Peyer's patch (tissue), 4 donors: ENCODE results near the gene KCNS1. TPM values are rescaled to one million over a fixed set of nuclear protein-coding genes. Genes with fewer than 3 reads are reported as not detected.

Experiments
- DNase-seq, 3 donors: peaks; one replicate each; pipeline ENCODE4 v3.0.0-alpha.2; 2017 to 2019
- H3K27ac ChIP-seq, 4 donors: fragments of 200-600 bp; sonication (generic); one replicate each; pipeline ENCODE4 v1.5.1; 2016 to 2019
- H3K27me3 ChIP-seq, 2 donors: fragments of 200-600 bp; sonication (generic); one replicate each; pipeline ENCODE4 v1.5.1; 2019
- H3K36me3 ChIP-seq, 3 donors: fragments of 200-600 bp; sonication (generic); one replicate each; pipeline ENCODE4 v1.5.1; 2016 to 2019
- H3K4me1 ChIP-seq, 4 donors: fragments of 200-600 bp; sonication (generic); one replicate each; pipeline ENCODE4 v1.5.1; 2016 to 2019
- H3K4me3 ChIP-seq, 4 donors: fragments of 200-600 bp; sonication (generic); 1 replicate in 3 of 4; 2 replicates in 1 of 4; pipeline ENCODE4 v1.5.1; 2016 to 2019; ENCODE audit warnings: mild to moderate bottlenecking in 1 of 4
- H3K9me3 ChIP-seq, 4 donors: fragments of 200-600 bp; sonication (generic); one replicate each; pipeline ENCODE4 v1.5.1; 2016 to 2019; ENCODE audit warnings: mild to moderate bottlenecking in 1 of 4
- POLR2A ChIP-seq, 2 donors: fragments of 450-650 bp; IDR thresholded peaks; one replicate each; pipeline ENCODE4 v1.5.1; 2017; ENCODE audit warnings: antibody characterized with exemption in 2 of 2, mild to moderate bottlenecking in 2 of 2, moderate library complexity in 2 of 2
- total RNA-seq, 4 donors: library from RNA; depleted of rRNA; stranded (reverse); fragments of >200 nt; gene quantifications; one replicate each; pipeline ENCODE4 v1.1.0, GENCODE V29; 2016
- TF ChIP-seq, protein P1 (sequence below), 6 experiments: fragments of 450-650 bp in 4 of 6; fragments of 200-600 bp in 2 of 6; sonication (generic) in 1 of 6; IDR thresholded peaks; one replicate each; pipeline ENCODE4 v1.5.1; 2017 to 2019; ENCODE audit warnings: antibody characterized with exemption in 6 of 6, mild to moderate bottlenecking in 3 of 6, moderate library complexity in 1 of 6

KCNS1 gene
- total RNA-seq, 4 donors from 2014 or later, result 0.27 TPM; not detected in 3

DNA sequence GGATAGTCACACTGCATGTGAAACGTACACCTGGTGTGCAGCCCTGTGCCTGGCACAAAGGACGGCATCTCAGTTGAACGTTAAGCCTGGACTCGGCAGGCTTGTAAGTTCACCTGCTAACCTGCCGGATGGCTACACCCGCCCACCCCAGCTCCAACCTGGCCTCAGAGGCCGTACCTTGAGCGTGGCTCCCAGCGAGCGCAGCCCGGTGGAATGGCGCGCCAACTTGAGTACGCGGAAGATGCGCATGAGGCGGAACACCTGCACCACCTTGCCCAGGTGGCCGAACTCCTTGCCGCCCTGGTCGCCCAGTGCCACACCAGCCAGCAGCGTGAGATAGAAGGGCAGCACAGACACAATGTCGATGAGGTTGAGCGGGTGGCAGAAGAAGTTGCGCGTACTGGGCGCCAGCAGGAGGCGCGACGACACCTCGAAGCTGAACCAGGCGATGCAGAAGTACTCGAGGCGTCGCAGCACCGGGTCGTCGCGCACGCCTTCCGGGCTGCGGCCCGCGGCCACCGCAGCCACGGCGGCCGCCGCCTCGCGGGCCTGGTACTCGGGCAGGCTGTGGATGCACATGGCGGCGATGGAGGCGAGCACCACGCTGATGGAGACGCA, 3.3 kb downstream of the KCNS1 start:
- Histone ChIP-seq H3K27ac (no peak overlapping the region), H3K9me3 (no peaks in the 10 kb centered on the region), H3K4me1 (peaks cover 0 to 13% (median 6%) of the 10 kb centered on the region in 4 donors), H3K4me3 (peak overlapping the region in 2 of 4 donors; percentile 22 to 25), H3K27me3 (peaks cover 0 to 24% of the 10 kb centered on the region in 2 donors), H3K36me3 (no peaks in the 10 kb centered on the region)
- peak in 1 of 3 donors; percentile 59 for DNase-seq
- TF ChIP-seq, protein P1, sequence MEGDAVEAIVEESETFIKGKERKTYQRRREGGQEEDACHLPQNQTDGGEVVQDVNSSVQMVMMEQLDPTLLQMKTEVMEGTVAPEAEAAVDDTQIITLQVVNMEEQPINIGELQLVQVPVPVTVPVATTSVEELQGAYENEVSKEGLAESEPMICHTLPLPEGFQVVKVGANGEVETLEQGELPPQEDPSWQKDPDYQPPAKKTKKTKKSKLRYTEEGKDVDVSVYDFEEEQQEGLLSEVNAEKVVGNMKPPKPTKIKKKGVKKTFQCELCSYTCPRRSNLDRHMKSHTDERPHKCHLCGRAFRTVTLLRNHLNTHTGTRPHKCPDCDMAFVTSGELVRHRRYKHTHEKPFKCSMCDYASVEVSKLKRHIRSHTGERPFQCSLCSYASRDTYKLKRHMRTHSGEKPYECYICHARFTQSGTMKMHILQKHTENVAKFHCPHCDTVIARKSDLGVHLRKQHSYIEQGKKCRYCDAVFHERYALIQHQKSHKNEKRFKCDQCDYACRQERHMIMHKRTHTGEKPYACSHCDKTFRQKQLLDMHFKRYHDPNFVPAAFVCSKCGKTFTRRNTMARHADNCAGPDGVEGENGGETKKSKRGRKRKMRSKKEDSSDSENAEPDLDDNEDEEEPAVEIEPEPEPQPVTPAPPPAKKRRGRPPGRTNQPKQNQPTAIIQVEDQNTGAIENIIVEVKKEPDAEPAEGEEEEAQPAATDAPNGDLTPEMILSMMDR (IDR thresholded peaks at IDR 0.05), result peak in 4 of 6 experiments; percentile 28 to 47 (median 36)
- TF ChIP-seq POLR2A (IDR thresholded peaks at IDR 0.05), result no peak

DNA sequence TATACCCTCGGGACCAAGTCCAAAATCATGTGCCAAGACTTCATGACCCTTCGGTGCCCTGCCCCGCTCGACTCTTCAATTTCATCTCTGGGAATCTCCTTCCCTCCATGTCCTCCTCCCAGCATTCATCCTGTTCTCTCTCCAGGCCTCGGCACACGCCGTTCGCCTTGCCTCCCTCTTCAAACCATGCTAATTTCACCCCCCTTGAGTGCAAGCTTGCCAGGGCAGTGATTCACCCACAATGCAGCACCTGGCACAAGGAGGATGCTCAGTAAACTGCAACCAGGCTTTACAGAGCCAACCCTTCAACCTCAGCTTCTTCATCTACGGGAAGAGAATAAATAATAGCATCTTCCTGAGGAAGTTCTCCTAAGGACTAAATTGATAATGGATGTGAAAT, 4.1 kb downstream of the KCNS1 start:
- DNase-seq, result no peak
- Histone ChIP-seq H3K4me3 (no peak overlapping the region), H3K36me3 (no peaks in the 10 kb centered on the region), H3K4me1 (peaks cover 0 to 13% (median 6%) of the 10 kb centered on the region in 4 donors), H3K27ac (no peak overlapping the region), H3K27me3 (peaks cover 0 to 24% of the 10 kb centered on the region in 2 donors), H3K9me3 (no peaks in the 10 kb centered on the region)
- no peak for TF ChIP-seq POLR2A (IDR thresholded peaks at IDR 0.05)
- TF ChIP-seq, protein P1 (IDR thresholded peaks at IDR 0.05), result no peak

DNA sequence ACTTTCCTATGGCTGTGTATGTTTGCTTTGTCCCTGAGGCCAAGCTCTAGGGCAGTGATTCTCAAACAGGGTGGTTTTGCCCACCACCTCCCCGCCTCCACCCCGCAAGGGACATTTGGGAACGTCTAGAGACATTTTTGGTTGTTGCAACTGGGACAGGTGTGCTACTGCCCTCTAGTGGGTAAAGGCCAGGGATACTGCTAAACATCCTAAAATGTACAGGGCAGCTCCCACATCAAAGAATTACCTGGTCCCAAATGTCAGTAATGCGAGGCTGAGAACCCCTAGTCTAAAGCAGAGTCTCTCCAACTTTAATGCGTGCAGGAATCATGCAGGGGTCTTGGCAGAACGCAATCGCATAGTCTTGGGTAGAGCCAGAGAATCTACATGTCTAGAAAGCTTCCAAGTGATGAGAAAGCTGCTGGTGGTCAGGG, 5.1 kb downstream of the KCNS1 start:
- TF ChIP-seq, protein P1 (IDR thresholded peaks at IDR 0.05), result peak in 5 of 6 experiments; percentile 53 to 77 (median 58)
- no peak for TF ChIP-seq POLR2A (IDR thresholded peaks at IDR 0.05)
- peaks cover 0 to 23% of the 10 kb centered on the region in 2 donors for H3K27me3 ChIP-seq
- H3K4me1 ChIP-seq, result peaks cover 0 to 10% (median 6%) of the 10 kb centered on the region in 4 donors
- no peak overlapping the region for H3K27ac ChIP-seq
- H3K9me3 ChIP-seq, result no peaks in the 10 kb centered on the region
- no peak overlapping the region for H3K4me3 ChIP-seq
- DNase-seq, result peak in 2 of 3 donors; percentile 51 to 77
- H3K36me3 ChIP-seq, result no peaks in the 10 kb centered on the region

DNA sequence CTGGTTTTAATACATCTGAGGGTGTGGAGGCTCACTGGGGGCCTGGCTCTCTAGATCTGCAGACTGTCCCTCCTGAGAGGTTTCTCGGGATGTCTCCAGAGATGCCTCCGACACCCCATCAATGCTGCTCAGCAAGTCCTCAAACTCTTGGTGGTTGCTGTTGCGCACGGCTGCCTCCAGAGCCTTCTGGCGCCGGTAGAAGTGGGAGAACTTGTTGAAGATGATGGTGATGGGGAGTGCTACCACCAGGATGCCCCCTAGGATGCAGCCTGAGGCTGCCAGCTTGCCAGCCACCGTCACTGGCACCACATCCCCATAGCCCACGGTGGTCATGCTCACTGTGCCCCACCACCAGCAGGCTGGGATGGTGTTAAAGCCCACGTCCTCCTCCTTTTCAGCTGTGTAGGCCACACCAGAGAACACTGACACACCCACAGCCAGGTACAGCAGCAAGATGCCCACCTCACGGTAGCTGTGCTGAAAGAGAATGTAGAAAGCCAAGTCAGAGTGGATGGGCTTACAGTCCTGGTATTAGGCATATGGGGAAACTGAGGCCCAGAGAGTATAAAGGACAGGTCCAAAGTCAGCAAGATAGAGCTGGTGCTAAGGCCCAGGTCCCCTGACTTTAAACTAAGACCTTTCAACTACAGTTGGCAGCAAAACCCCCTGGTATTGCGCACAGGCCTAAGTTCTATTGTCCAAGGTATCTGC, 5.9 kb downstream of the KCNS1 start:
- Histone ChIP-seq H3K4me1 (peaks cover 0 to 9% (median 6%) of the 10 kb centered on the region in 4 donors), H3K9me3 (no peaks in the 10 kb centered on the region), H3K4me3 (no peak overlapping the region), H3K27me3 (peaks cover 0 to 20% of the 10 kb centered on the region in 2 donors), H3K36me3 (no peaks in the 10 kb centered on the region), H3K27ac (no peak overlapping the region)
- TF ChIP-seq, protein P1 (IDR thresholded peaks at IDR 0.05), result no peak
- TF ChIP-seq POLR2A (IDR thresholded peaks at IDR 0.05), result no peak
- DNase-seq, result no peak

DNA sequence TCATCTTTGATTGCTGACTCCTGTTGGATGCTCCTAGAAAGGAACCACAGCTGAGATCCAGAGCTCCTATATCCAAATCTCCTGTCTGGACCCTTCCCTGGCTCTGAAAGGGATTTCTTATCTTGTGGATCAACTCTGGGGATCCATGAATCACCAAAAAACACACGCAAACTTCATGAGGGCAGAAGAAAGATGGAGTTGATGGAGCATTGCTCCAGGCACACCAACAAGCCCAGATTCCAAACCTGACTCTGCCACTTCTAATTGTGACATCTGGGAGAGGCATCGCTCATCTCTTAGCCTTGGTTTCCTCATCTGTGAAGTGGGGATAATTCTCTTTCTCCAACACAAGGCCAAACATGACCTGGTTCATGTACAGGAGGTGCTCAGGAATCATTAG, 6.7 kb downstream of the KCNS1 start:
- Histone ChIP-seq H3K27ac (no peak overlapping the region), H3K27me3 (peaks cover 0 to 20% of the 10 kb centered on the region in 2 donors), H3K36me3 (no peaks in the 10 kb centered on the region), H3K4me3 (no peak overlapping the region), H3K9me3 (no peaks in the 10 kb centered on the region), H3K4me1 (peaks cover 0 to 9% (median 6%) of the 10 kb centered on the region in 4 donors)
- DNase-seq, result no peak
- TF ChIP-seq, protein P1 (IDR thresholded peaks at IDR 0.05), result no peak
- TF ChIP-seq POLR2A (IDR thresholded peaks at IDR 0.05), result no peak
